ENCODE data around the gene FBXO38. TPM values are rescaled to one million over a fixed set of nuclear protein-coding genes. Genes with fewer than 3 reads are reported as not detected.

The FBXO38 gene
- total RNA-seq, 4 donors from 2014 or later: 29.4 to 81.3 (median 48.7) TPM

DNA sequence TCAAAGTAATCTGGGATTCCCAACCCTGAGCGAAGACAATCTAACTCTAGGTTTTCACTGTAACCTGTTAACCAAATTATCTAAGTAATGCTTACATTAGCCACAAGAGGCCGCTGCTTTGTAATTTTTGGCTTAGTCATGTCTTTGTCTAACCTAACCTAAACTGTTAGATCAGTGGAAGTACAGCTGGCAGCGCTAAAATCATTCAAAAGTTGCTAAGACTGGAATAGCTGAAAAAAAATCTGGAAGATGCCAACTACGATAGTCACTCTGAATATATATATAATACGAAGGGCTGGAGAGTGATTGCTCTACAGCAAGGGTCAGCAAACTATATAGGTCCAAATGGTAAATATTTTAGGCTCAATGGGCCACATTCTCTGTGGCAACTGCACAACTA is 60.2 kb downstream of the FBXO38 start:
- no peak overlapping the region for H3K27ac ChIP-seq
- H3K36me3 ChIP-seq: no peaks in the 10 kb centered on the region
- H3K9me3 ChIP-seq: no peaks in the 10 kb centered on the region
- DNase-seq: peak in 1 of 2 donors; percentile 34
- intact Hi-C loops (cut with DNase I; ENCODE audit: low total_unique reads): no loop called here
- no peaks in the 10 kb centered on the region for H3K4me1 ChIP-seq
- no peak overlapping the region for H3K4me3 ChIP-seq
- no peak for TF ChIP-seq POLR2A (IDR thresholded peaks at IDR 0.05)
- TF ChIP-seq CTCF (IDR thresholded peaks at IDR 0.05): peak; percentile 60 to 84 (median 76)
- H3K27me3 ChIP-seq: no peaks in the 10 kb centered on the region

GRCh38 chr5:148445578-148445977 is 61.8 kb downstream of the FBXO38 start:
- TF ChIP-seq CTCF (IDR thresholded peaks at IDR 0.05) (no peak), POLR2A (IDR thresholded peaks at IDR 0.05) (no peak)

DNA sequence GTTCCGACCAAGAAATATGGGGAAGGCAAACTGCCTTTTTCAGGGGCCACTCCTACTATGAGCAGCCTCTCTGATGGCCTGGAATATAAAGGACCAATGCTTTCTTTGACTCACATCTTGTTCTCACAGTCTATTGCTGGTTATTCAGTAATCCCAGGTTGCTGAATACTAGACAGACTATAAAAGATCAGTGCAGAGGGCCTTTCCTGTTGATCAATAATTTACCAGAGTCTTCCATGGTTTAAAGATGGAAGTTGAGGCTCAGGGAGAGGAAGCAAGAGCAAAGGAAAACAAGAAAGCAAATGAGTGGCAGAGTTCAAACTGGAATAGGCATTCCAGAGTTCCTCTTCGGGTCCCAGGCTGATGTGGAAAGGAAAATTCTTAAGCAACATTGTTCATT is 62.9 kb downstream of the FBXO38 start:
- intact Hi-C loops (cut with DNase I; ENCODE audit: low total_unique reads): no loop called here
- Histone ChIP-seq H3K36me3 (no peaks in the 10 kb centered on the region), H3K27me3 (no peaks in the 10 kb centered on the region), H3K27ac (no peak overlapping the region), H3K4me1 (no peaks in the 10 kb centered on the region), H3K4me3 (no peak overlapping the region), H3K9me3 (no peaks in the 10 kb centered on the region)
- TF ChIP-seq CTCF (IDR thresholded peaks at IDR 0.05) (no peak), POLR2A (IDR thresholded peaks at IDR 0.05) (no peak)
- no peak for DNase-seq

More at GRCh38 chr5:148445578-148445977, 61.8 kb downstream of the FBXO38 start:
- Histone ChIP-seq H3K27me3 (no peaks in the 10 kb centered on the region), H3K9me3 (no peaks in the 10 kb centered on the region), H3K4me3 (no peak overlapping the region), H3K27ac (no peak overlapping the region), H3K36me3 (no peaks in the 10 kb centered on the region), H3K4me1 (no peaks in the 10 kb centered on the region)
- DNase-seq: no peak
- intact Hi-C loops (cut with DNase I; ENCODE audit: low total_unique reads): no loop called here

- H3K36me3 ChIP-seq: no peaks in the 10 kb centered on the region
- no peaks in the 10 kb centered on the region for H3K9me3 ChIP-seq
- no peak overlapping the region for H3K4me3 ChIP-seq
- intact Hi-C loops (cut with DNase I; ENCODE audit: low total_unique reads): no loop called here
- H3K4me1 ChIP-seq: no peaks in the 10 kb centered on the region
- TF ChIP-seq CTCF (IDR thresholded peaks at IDR 0.05) (no peak), POLR2A (IDR thresholded peaks at IDR 0.05) (no peak)
- no peak for DNase-seq
- no peaks in the 10 kb centered on the region for H3K27me3 ChIP-seq
- H3K27ac ChIP-seq: no peak overlapping the region
Measured at GRCh38 chr5:148452499-148453193, 68.9 kb downstream of the FBXO38 start.

GRCh38 chr5:148454576-148454975 is 70.8 kb downstream of the FBXO38 start:
- H3K36me3 ChIP-seq: no peaks in the 10 kb centered on the region
- H3K9me3 ChIP-seq: no peaks in the 10 kb centered on the region
- no peak for DNase-seq
- H3K4me1 ChIP-seq: no peaks in the 10 kb centered on the region
- intact Hi-C loops (cut with DNase I; ENCODE audit: low total_unique reads): no loop called here
- no peaks in the 10 kb centered on the region for H3K27me3 ChIP-seq
- TF ChIP-seq CTCF (IDR thresholded peaks at IDR 0.05): no peak
- no peak for TF ChIP-seq POLR2A (IDR thresholded peaks at IDR 0.05)
- no peak overlapping the region for H3K27ac ChIP-seq
- H3K4me3 ChIP-seq: no peak overlapping the region
